Epidermal melanocyte (primary cell): ENCODE data around the gene GRPEL1.

Experiments
- DNase-seq: peaks from one replicate; pipeline ENCODE4 v3.0.0; 2011; ENCODE audit warnings: low spot score; ENCODE audit not compliant: insufficient read length

Gene GRPEL1

GRCh38 chr4:7066006-7066405, 1.9 kb downstream of the GRPEL1 start:
- DNase-seq: no peak

GRCh38 chr4:7063362-7063761, 4.5 kb downstream of the GRPEL1 start:
- no peak for DNase-seq

- DNase-seq: no peak
These were observed 5.0 kb downstream of the GRPEL1 start for GRCh38 chr4:7062816-7063215.

GRCh38 chr4:7061815-7062214, 6.0 kb downstream of the GRPEL1 start:
- DNase-seq: no peak

- DNase-seq: no peak
These were observed 7.3 kb downstream of the GRPEL1 start for GRCh38 chr4:7060346-7061150.

GRCh38 chr4:7059662-7060061, 8.2 kb downstream of the GRPEL1 start:
- DNase-seq: no peak

GRCh38 chr4:7058792-7059191, 9.1 kb downstream of the GRPEL1 start:
- DNase-seq: no peak

- DNase-seq: no peak
These were observed 11.9 kb downstream of the GRPEL1 start for GRCh38 chr4:7055990-7056325.

- DNase-seq: no peak
These were observed 12.5 kb downstream of the GRPEL1 start for GRCh38 chr4:7055111-7055989.

- no peak for DNase-seq
These were observed 13.6 kb downstream of the GRPEL1 start for GRCh38 chr4:7054106-7054880.

GRCh38 chr4:7052923-7053715, 14.7 kb downstream of the GRPEL1 start:
- no peak for DNase-seq

- no peak for DNase-seq
These were observed 15.6 kb downstream of the GRPEL1 start for GRCh38 chr4:7052313-7052712.

GRCh38 chr4:7051905-7052304, 16.0 kb downstream of the GRPEL1 start:
- no peak for DNase-seq

GRCh38 chr4:7051144-7051495, 16.7 kb downstream of the GRPEL1 start:
- no peak for DNase-seq

GRCh38 chr4:7050481-7051143, 17.3 kb downstream of the GRPEL1 start:
- no peak for DNase-seq

- no peak for DNase-seq
These were observed 18.1 kb downstream of the GRPEL1 start for GRCh38 chr4:7049739-7050138.

- no peak for DNase-seq
These were observed 18.6 kb downstream of the GRPEL1 start for GRCh38 chr4:7049295-7049694.

GRCh38 chr4:7048642-7049041, 19.2 kb downstream of the GRPEL1 start:
- DNase-seq: no peak

- no peak for DNase-seq
These were observed 20.9 kb downstream of the GRPEL1 start for GRCh38 chr4:7046971-7047370.
